ENCODE measurements around the gene KCNMA1. TPM values are rescaled to one million over a fixed set of nuclear protein-coding genes. Genes with fewer than 3 reads are reported as not detected.

Gene KCNMA1
- polyA plus RNA-seq, 1 donor from 2014 or later: 60.8 TPM

DNA sequence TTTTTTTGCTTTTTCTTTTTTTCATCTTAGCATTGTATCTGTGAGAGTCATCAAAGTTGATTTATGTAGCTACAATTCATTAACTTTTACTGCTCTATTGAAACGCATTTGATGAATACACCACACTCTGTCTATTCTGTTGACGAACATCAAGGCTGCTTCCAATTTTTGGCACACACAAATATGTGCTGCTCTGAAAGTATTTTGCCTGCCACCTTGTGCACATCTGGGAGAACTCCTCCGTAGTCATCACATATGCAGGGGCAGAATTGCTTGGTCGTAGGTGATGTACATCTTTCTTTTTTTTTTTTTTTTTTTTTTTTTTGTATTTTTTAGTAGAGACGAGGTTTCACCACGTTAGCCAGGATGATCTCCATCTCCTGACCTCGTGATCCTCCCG, 796.8 kb downstream of the KCNMA1 start:
- Histone ChIP-seq H4K20me1 (ENCODE audit: insufficient read depth) (no peaks in the 10 kb centered on the region), H3K9me2 (ENCODE audit: insufficient read depth, low read length) (no peaks in the 10 kb centered on the region), H3K27ac (ENCODE audit: low read length) (no peak overlapping the region), H3K4me2 (ENCODE audit: low read length) (no peak overlapping the region), H3K36me3 (ENCODE audit: insufficient read depth, low read length) (no peaks in the 10 kb centered on the region), H3K9me3 (ENCODE audit: low read length) (no peaks in the 10 kb centered on the region), H3F3A (ENCODE audit: insufficient read depth, low read length, poor library complexity, severe bottlenecking) (no peaks in the 10 kb centered on the region), H3K9ac (ENCODE audit: low read length) (no peak overlapping the region), H3K4me3 (ENCODE audit: low read length) (no peak overlapping the region), H2AFZ (ENCODE audit: low read depth, low read length) (no peak overlapping the region), H3K27me3 (ENCODE audit: insufficient read depth, low read depth, low read length) (no peaks in the 10 kb centered on the region), H3K79me2 (replicated peaks; ENCODE audit: insufficient read depth, low read length) (no peaks in the 10 kb centered on the region)
- no peak for TF ChIP-seq MXI1 (conservative IDR thresholded peaks at IDR 0.05; ENCODE audit: poor library complexity, severe bottlenecking)
- no peak for TF ChIP-seq SMC3 (conservative IDR thresholded peaks at IDR 0.05; ENCODE audit: poor library complexity)
- TF ChIP-seq RAD21 (conservative IDR thresholded peaks at IDR 0.05): no peak
- TF ChIP-seq, protein P1, sequence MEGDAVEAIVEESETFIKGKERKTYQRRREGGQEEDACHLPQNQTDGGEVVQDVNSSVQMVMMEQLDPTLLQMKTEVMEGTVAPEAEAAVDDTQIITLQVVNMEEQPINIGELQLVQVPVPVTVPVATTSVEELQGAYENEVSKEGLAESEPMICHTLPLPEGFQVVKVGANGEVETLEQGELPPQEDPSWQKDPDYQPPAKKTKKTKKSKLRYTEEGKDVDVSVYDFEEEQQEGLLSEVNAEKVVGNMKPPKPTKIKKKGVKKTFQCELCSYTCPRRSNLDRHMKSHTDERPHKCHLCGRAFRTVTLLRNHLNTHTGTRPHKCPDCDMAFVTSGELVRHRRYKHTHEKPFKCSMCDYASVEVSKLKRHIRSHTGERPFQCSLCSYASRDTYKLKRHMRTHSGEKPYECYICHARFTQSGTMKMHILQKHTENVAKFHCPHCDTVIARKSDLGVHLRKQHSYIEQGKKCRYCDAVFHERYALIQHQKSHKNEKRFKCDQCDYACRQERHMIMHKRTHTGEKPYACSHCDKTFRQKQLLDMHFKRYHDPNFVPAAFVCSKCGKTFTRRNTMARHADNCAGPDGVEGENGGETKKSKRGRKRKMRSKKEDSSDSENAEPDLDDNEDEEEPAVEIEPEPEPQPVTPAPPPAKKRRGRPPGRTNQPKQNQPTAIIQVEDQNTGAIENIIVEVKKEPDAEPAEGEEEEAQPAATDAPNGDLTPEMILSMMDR (IDR thresholded peaks at IDR 0.05; ENCODE audit: poor library complexity, severe bottlenecking): no peak
- no peak for TF ChIP-seq EZH2 (IDR thresholded peaks at IDR 0.05; ENCODE audit: borderline replicate concordance, insufficient read depth, low read length, poor library complexity, severe bottlenecking)
- TF ChIP-seq EP300 (conservative IDR thresholded peaks at IDR 0.05; ENCODE audit: poor library complexity, severe bottlenecking): no peak
- TF ChIP-seq POLR2AphosphoS5 (IDR thresholded peaks at IDR 0.05): no peak
- TF ChIP-seq, protein P2, sequence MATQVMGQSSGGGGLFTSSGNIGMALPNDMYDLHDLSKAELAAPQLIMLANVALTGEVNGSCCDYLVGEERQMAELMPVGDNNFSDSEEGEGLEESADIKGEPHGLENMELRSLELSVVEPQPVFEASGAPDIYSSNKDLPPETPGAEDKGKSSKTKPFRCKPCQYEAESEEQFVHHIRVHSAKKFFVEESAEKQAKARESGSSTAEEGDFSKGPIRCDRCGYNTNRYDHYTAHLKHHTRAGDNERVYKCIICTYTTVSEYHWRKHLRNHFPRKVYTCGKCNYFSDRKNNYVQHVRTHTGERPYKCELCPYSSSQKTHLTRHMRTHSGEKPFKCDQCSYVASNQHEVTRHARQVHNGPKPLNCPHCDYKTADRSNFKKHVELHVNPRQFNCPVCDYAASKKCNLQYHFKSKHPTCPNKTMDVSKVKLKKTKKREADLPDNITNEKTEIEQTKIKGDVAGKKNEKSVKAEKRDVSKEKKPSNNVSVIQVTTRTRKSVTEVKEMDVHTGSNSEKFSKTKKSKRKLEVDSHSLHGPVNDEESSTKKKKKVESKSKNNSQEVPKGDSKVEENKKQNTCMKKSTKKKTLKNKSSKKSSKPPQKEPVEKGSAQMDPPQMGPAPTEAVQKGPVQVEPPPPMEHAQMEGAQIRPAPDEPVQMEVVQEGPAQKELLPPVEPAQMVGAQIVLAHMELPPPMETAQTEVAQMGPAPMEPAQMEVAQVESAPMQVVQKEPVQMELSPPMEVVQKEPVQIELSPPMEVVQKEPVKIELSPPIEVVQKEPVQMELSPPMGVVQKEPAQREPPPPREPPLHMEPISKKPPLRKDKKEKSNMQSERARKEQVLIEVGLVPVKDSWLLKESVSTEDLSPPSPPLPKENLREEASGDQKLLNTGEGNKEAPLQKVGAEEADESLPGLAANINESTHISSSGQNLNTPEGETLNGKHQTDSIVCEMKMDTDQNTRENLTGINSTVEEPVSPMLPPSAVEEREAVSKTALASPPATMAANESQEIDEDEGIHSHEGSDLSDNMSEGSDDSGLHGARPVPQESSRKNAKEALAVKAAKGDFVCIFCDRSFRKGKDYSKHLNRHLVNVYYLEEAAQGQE (IDR thresholded peaks at IDR 0.05; ENCODE audit: borderline replicate concordance): no peak
- TF ChIP-seq TAF1 (IDR thresholded peaks at IDR 0.05; ENCODE audit: low read depth): no peak

DNA sequence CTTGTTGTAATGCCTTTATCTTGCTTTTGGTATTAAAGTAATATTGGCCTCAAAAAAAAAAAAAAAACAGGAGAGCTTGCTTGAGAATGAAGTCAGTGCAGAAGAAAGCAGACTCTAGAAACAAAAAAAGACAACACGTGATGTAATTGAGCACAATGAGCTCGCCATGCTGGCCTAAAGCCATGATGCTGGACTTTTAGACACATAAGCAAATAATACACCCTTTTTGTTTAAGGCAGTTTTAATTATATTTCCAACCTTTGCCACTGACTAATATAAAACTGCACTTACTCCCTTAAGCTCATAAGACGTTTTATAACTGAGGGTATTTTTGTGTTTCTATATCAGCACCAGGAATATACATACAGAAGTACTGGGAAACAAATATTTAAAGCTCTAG, 798.3 kb downstream of the KCNMA1 start:
- Histone ChIP-seq H3K27ac (ENCODE audit: low read length) (no peak overlapping the region), H3F3A (ENCODE audit: insufficient read depth, low read length, poor library complexity, severe bottlenecking) (no peaks in the 10 kb centered on the region), H2AFZ (ENCODE audit: low read depth, low read length) (no peak overlapping the region), H3K27me3 (ENCODE audit: insufficient read depth, low read depth, low read length) (no peaks in the 10 kb centered on the region), H3K4me3 (ENCODE audit: low read length) (no peak overlapping the region), H3K79me2 (replicated peaks; ENCODE audit: insufficient read depth, low read length) (no peaks in the 10 kb centered on the region), H3K9ac (ENCODE audit: low read length) (no peak overlapping the region), H3K9me2 (ENCODE audit: insufficient read depth, low read length) (no peaks in the 10 kb centered on the region), H3K4me2 (ENCODE audit: low read length) (no peak overlapping the region), H3K36me3 (ENCODE audit: insufficient read depth, low read length) (no peaks in the 10 kb centered on the region), H3K9me3 (ENCODE audit: low read length) (no peaks in the 10 kb centered on the region), H4K20me1 (ENCODE audit: insufficient read depth) (no peaks in the 10 kb centered on the region)
- no peak for TF ChIP-seq EZH2 (IDR thresholded peaks at IDR 0.05; ENCODE audit: borderline replicate concordance, insufficient read depth, low read length, poor library complexity, severe bottlenecking)
- TF ChIP-seq TAF1 (IDR thresholded peaks at IDR 0.05; ENCODE audit: low read depth): no peak
- no peak for TF ChIP-seq SMC3 (conservative IDR thresholded peaks at IDR 0.05; ENCODE audit: poor library complexity)
- TF ChIP-seq, protein P2 (IDR thresholded peaks at IDR 0.05; ENCODE audit: borderline replicate concordance): no peak
- no peak for TF ChIP-seq POLR2AphosphoS5 (IDR thresholded peaks at IDR 0.05)
- TF ChIP-seq RAD21 (conservative IDR thresholded peaks at IDR 0.05): no peak
- TF ChIP-seq, protein P1 (IDR thresholded peaks at IDR 0.05; ENCODE audit: poor library complexity, severe bottlenecking): no peak
- no peak for TF ChIP-seq MXI1 (conservative IDR thresholded peaks at IDR 0.05; ENCODE audit: poor library complexity, severe bottlenecking)
- TF ChIP-seq EP300 (conservative IDR thresholded peaks at IDR 0.05; ENCODE audit: poor library complexity, severe bottlenecking): no peak

Measured in neural cell (in vitro differentiated cells).